ENCODE measurements around the gene UBE2F.

DNA sequence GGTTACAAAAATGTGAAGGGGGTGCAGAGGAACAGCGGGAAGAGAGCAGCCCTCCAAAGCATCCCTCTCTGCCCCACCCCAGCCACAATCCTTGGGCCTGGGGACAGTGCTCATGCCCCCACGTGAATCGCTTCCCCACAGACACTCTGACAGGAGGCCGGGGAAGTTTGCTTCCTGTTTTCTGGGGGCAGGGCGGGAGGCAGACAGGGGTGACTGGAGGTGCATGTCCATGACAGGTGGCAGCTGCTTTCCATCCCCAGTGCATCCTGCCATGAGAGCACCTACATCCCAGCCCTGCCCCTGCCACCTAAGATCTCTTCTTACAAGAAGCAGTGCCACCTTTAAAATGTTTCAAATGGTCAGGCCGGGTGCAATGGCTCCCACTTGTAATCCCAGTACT, 47.2 kb upstream of the UBE2F start:
- TF ChIP-seq, protein P1, sequence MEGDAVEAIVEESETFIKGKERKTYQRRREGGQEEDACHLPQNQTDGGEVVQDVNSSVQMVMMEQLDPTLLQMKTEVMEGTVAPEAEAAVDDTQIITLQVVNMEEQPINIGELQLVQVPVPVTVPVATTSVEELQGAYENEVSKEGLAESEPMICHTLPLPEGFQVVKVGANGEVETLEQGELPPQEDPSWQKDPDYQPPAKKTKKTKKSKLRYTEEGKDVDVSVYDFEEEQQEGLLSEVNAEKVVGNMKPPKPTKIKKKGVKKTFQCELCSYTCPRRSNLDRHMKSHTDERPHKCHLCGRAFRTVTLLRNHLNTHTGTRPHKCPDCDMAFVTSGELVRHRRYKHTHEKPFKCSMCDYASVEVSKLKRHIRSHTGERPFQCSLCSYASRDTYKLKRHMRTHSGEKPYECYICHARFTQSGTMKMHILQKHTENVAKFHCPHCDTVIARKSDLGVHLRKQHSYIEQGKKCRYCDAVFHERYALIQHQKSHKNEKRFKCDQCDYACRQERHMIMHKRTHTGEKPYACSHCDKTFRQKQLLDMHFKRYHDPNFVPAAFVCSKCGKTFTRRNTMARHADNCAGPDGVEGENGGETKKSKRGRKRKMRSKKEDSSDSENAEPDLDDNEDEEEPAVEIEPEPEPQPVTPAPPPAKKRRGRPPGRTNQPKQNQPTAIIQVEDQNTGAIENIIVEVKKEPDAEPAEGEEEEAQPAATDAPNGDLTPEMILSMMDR (conservative IDR thresholded peaks at IDR 0.05; ENCODE audit: low read depth, low read length) = no peak
- TF ChIP-seq POLR2A (IDR thresholded peaks at IDR 0.05; ENCODE audit: low read depth, low read length) = no peak
- TF ChIP-seq, protein P2, sequence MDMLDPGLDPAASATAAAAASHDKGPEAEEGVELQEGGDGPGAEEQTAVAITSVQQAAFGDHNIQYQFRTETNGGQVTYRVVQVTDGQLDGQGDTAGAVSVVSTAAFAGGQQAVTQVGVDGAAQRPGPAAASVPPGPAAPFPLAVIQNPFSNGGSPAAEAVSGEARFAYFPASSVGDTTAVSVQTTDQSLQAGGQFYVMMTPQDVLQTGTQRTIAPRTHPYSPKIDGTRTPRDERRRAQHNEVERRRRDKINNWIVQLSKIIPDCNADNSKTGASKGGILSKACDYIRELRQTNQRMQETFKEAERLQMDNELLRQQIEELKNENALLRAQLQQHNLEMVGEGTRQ (IDR thresholded peaks at IDR 0.05; ENCODE audit: low read depth, low read length) = no peak
- no peak for TF ChIP-seq MAZ (IDR thresholded peaks at IDR 0.05; ENCODE audit: borderline replicate concordance, low read depth, low read length)
- no peak for TF ChIP-seq NFE2L2 (IDR thresholded peaks at IDR 0.05; ENCODE audit: low read depth, low read length)
